ENCODE data around the gene OR11G2. TPM values are rescaled to one million over a fixed set of nuclear protein-coding genes. Genes with fewer than 3 reads are reported as not detected.
"Not testable (repeated sequence)": the region's sequence is repeated elsewhere in the genome, so short reads cannot be mapped to it uniquely, and the experiment has no call there.

Gene OR11G2
- total and polyA plus RNA-seq, 4 donors, result not detected

DNA sequence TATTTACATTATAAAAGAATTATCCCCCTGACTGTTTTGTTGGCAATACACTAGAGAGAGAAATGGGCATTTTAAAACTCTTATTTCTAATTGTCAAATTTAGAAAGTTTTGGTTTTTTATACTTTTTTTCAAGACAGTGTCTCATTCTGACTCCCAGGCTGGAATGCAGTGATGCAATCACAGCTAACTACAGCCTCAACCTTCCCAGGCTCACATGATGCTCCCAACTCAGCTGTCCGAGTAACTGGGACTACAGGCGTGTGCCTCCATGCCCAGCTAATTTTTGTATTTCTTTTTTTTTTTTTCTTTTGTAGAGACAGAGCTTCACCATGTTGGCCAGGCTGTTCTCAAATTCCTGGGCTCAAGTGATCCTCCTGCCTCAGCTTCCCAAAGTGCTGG lies 24.5 kb downstream of the OR11G2 start:
- H3K9me3 ChIP-seq (ENCODE audit: control insufficient read depth in 4 of 4, insufficient read depth in 3 of 4, low read length in 3 of 4), result peaks cover 0 to 3% (median 0%) of the 10 kb centered on the region in 4 donors
- H3K27me3 ChIP-seq (ENCODE audit: control insufficient read depth in 3 of 3, insufficient read depth in 3 of 3, low read length in 2 of 3), result no peaks in the 10 kb centered on the region
- ATAC-seq (ENCODE audit: insufficient read depth, low FRiP score) (no peak), DNase-seq (no peak)
- no peak overlapping the region for H3K27ac ChIP-seq (ENCODE audit: low read depth in 1 of 2, low read length in 1 of 2)
- H3K4me1 ChIP-seq (ENCODE audit: control insufficient read depth in 5 of 5, insufficient read depth in 5 of 5, low read length in 5 of 5), result no peaks in the 10 kb centered on the region
- 55 to 84% methylated on average over 2 of the region's 2 CpGs for WGBS, 2 donors
- H3K36me3 ChIP-seq (ENCODE audit: control insufficient read depth in 4 of 4, insufficient read depth in 4 of 4, low read length in 4 of 4), result no peaks in the 10 kb centered on the region
- H3K4me3 ChIP-seq, result no peak overlapping the region
- TF ChIP-seq, protein P1, sequence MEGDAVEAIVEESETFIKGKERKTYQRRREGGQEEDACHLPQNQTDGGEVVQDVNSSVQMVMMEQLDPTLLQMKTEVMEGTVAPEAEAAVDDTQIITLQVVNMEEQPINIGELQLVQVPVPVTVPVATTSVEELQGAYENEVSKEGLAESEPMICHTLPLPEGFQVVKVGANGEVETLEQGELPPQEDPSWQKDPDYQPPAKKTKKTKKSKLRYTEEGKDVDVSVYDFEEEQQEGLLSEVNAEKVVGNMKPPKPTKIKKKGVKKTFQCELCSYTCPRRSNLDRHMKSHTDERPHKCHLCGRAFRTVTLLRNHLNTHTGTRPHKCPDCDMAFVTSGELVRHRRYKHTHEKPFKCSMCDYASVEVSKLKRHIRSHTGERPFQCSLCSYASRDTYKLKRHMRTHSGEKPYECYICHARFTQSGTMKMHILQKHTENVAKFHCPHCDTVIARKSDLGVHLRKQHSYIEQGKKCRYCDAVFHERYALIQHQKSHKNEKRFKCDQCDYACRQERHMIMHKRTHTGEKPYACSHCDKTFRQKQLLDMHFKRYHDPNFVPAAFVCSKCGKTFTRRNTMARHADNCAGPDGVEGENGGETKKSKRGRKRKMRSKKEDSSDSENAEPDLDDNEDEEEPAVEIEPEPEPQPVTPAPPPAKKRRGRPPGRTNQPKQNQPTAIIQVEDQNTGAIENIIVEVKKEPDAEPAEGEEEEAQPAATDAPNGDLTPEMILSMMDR (IDR thresholded peaks at IDR 0.05; ENCODE audit: control extremely low read depth, extremely low read depth), result no peak
- H3K9ac ChIP-seq (ENCODE audit: insufficient read depth in 1 of 2, low read length in 2 of 2), result no peak overlapping the region

DNA sequence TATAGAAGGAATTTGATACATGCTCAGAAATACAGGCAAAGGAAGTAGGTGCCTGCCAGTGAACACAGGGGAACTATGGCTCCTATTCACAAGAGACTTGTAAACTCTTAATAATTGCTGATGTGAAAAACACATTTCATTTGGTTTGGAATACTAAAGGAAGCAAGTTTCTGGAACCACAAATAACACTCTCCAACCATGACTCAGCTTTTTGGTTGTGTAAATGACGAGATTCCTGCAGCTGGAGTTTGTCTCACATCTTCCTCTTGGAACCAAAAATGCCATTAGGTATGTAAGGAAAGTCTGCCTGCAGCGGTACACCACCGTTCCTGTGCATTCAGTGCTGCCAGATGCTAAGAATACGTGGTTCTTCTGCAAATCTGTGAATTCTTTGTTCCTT lies 28.3 kb downstream of the OR11G2 start:
- H3K27me3 ChIP-seq (ENCODE audit: control insufficient read depth in 3 of 3, insufficient read depth in 3 of 3, low read length in 2 of 3), result no peaks in the 10 kb centered on the region
- H3K27ac ChIP-seq (ENCODE audit: low read depth in 1 of 2, low read length in 1 of 2), result no peak overlapping the region
- no peak overlapping the region for H3K4me3 ChIP-seq
- DNase-seq (no peak), ATAC-seq (ENCODE audit: insufficient read depth, low FRiP score) (no peak)
- no peaks in the 10 kb centered on the region for H3K36me3 ChIP-seq (ENCODE audit: control insufficient read depth in 4 of 4, insufficient read depth in 4 of 4, low read length in 4 of 4)
- TF ChIP-seq, protein P1 (IDR thresholded peaks at IDR 0.05; ENCODE audit: control extremely low read depth, extremely low read depth), result no peak
- WGBS, 2 donors, result 47 to 49% methylated on average over 4 of the region's 4 CpGs
- no peaks in the 10 kb centered on the region for H3K4me1 ChIP-seq (ENCODE audit: control insufficient read depth in 5 of 5, insufficient read depth in 5 of 5, low read length in 5 of 5)
- peaks cover 0 to 3% (median 0%) of the 10 kb centered on the region in 4 donors for H3K9me3 ChIP-seq (ENCODE audit: control insufficient read depth in 4 of 4, insufficient read depth in 3 of 4, low read length in 3 of 4)
- H3K9ac ChIP-seq (ENCODE audit: insufficient read depth in 1 of 2, low read length in 2 of 2), result no peak overlapping the region

DNA sequence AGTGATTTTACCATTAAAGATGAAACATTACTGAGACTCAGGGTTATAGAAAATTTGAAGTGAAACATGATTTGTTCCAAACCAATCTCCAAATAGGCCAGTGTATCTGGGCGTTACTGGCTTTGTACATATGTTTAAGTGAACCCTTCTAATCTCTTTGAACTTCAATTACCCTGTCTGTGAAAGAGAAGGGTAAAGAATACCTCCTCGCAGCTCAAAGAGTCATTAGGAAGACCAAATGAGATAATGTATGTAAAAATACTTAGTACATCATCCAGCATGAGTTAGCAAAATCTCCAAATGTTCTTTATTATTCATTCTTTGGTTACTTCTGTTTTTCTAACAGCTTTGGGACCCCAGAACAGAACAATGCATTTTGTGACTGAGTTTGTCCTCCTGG lies 32.7 kb downstream of the OR11G2 start, which contains the start of gene OR11H6:
OR11H6 (plus strand) TSS at position 301 of the 400 bp plus-strand sequence; CDS start at position 301, 0 bp downstream.
- DNase-seq (no peak), ATAC-seq (ENCODE audit: insufficient read depth, low FRiP score) (no peak)
- H3K9ac ChIP-seq (ENCODE audit: insufficient read depth in 1 of 2, low read length in 2 of 2), result no peak within 1 kb of the TSS
- H3K4me3 ChIP-seq, result no peak within 1 kb of the TSS
- no peaks in the 10 kb centered on the region for H3K4me1 ChIP-seq (ENCODE audit: control insufficient read depth in 5 of 5, insufficient read depth in 5 of 5, low read length in 5 of 5)
- no peak within 1 kb of the TSS for H3K27ac ChIP-seq (ENCODE audit: low read depth in 1 of 2, low read length in 1 of 2)
- no peaks in the 10 kb centered on the region for H3K27me3 ChIP-seq (ENCODE audit: control insufficient read depth in 3 of 3, insufficient read depth in 3 of 3, low read length in 2 of 3)
- peaks cover 0 to 3% (median under 1%) of the 10 kb centered on the region in 4 donors for H3K9me3 ChIP-seq (ENCODE audit: control insufficient read depth in 4 of 4, insufficient read depth in 3 of 4, low read length in 3 of 4)
- H3K36me3 ChIP-seq (ENCODE audit: control insufficient read depth in 4 of 4, insufficient read depth in 4 of 4, low read length in 4 of 4), result no peaks in the 10 kb centered on the region
- TF ChIP-seq, protein P1 (IDR thresholded peaks at IDR 0.05; ENCODE audit: control extremely low read depth, extremely low read depth), result no peak
- 43 to 50% methylated on average over 2 of the region's 2 CpGs for WGBS, 2 donors

DNA sequence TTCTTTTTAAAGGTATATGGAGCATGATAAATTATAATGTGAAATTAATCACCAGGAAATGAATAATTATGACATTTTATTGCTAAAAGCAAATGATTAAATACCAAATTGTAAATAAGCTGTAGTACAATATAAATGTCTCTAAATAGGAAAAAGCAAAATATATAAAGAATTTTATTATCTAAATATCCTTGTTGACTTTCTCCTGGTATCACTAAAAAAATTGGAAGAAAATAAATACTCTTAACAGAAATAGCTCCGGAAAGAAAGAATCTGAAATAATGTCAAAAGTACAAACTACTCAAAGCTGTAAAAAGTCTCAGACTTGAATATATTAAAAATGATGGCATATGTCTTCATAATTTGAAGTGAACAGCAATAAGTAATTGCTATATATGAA lies 38.0 kb downstream of the OR11G2 start, which contains the start of gene OR11H7:
OR11H7 (plus strand) TSS at position 301 of the 400 bp plus-strand sequence.
- H3K4me1 ChIP-seq (ENCODE audit: control insufficient read depth in 5 of 5, insufficient read depth in 5 of 5, low read length in 5 of 5), result no peaks in the 10 kb centered on the region
- H3K9ac ChIP-seq (ENCODE audit: insufficient read depth in 1 of 2, low read length in 2 of 2), result no peak within 1 kb of the TSS
- H3K9me3 ChIP-seq (ENCODE audit: control insufficient read depth in 4 of 4, insufficient read depth in 3 of 4, low read length in 3 of 4), result peaks cover 0 to 6% (median 2%) of the 10 kb centered on the region in 4 donors
- H3K4me3 ChIP-seq, result no peak within 1 kb of the TSS
- no peak for ATAC-seq (ENCODE audit: insufficient read depth, low FRiP score)
- H3K27ac ChIP-seq (ENCODE audit: low read depth in 1 of 2, low read length in 1 of 2), result no peak within 1 kb of the TSS
- no peaks in the 10 kb centered on the region for H3K36me3 ChIP-seq (ENCODE audit: control insufficient read depth in 4 of 4, insufficient read depth in 4 of 4, low read length in 4 of 4)
- TF ChIP-seq, protein P1 (IDR thresholded peaks at IDR 0.05; ENCODE audit: control extremely low read depth, extremely low read depth), result no peak
- no peak for DNase-seq
- 61 to 82% methylated on average over 1 of the region's 1 CpG for WGBS, 2 donors
- no peaks in the 10 kb centered on the region for H3K27me3 ChIP-seq (ENCODE audit: control insufficient read depth in 3 of 3, insufficient read depth in 3 of 3, low read length in 2 of 3)

DNA sequence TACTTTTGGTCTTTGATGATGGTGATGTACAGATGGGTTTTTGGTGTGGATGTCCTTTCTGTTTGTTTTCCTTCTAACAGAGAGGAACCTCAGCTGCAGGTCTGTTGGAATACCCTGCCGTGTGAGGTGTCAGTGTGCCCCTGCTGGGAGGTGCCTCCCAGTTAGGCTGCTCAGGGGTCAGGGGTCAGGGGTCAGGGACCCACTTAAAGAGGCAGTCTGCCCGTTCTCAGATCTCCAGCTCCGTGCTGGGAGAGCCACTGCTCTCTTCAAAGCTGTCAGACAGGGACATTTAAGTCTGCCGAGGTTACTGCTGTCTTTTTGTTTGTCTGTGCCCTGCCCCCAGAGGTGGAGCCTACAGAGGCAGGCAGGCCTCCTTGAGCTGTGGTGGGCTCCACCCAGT lies 44.7 kb downstream of the OR11G2 start:
- not testable (repeated sequence) for ATAC-seq (ENCODE audit: insufficient read depth, low FRiP score)
- WGBS, 2 donors, result 63 to 82% methylated on average over 2 to 4 of the region's 4 CpGs

More for the DNA sequence above, 44.7 kb downstream of the OR11G2 start:
- not testable (repeated sequence) for DNase-seq; H3K36me3 ChIP-seq (ENCODE audit: control insufficient read depth in 4 of 4, insufficient read depth in 4 of 4, low read length in 4 of 4); H3K27ac ChIP-seq (ENCODE audit: low read depth in 1 of 2, low read length in 1 of 2); H3K9ac ChIP-seq (ENCODE audit: insufficient read depth in 1 of 2, low read length in 2 of 2); H3K9me3 ChIP-seq (ENCODE audit: control insufficient read depth in 4 of 4, insufficient read depth in 3 of 4, low read length in 3 of 4); H3K4me1 ChIP-seq (ENCODE audit: control insufficient read depth in 5 of 5, insufficient read depth in 5 of 5, low read length in 5 of 5); H3K4me3 ChIP-seq; H3K27me3 ChIP-seq (ENCODE audit: control insufficient read depth in 3 of 3, insufficient read depth in 3 of 3, low read length in 2 of 3)
